BLaER1 treated with 17β-estradiol and CSF1 and Interleukin-3, amounts not matched to agents 10 nM and 100 nM (cell line): ENCODE data around the gene EFCAB9.
A peak's percentile ranks its signal among the peaks of the same experiment; 100 is the strongest.

Source experiments
- H3K27ac ChIP-seq, 11 experiments: shearing (Covaris generic); formaldehyde crosslinking; 2 replicates each; pipeline ENCODE4 v1.8.1; 2022
- H3K27me3 ChIP-seq, 11 experiments: shearing (Covaris generic); formaldehyde crosslinking; 2 replicates each; pipeline ENCODE4 v1.8.1; 2022
- H3K36me3 ChIP-seq, 11 experiments: shearing (Covaris generic); formaldehyde crosslinking; 2 replicates each; pipeline ENCODE4 v1.8.1; 2022
- H3K4me1 ChIP-seq, 10 experiments: shearing (Covaris generic); formaldehyde crosslinking; 2 replicates each; pipeline ENCODE4 v1.8.1; 2022
- H3K4me2 ChIP-seq, 11 experiments: shearing (Covaris generic); formaldehyde crosslinking; 2 replicates each; pipeline ENCODE4 v1.8.1; 2022
- H3K4me3 ChIP-seq, 10 experiments: shearing (Covaris generic); formaldehyde crosslinking; 2 replicates each; pipeline ENCODE4 v1.8.1; 2022
- H3K9ac ChIP-seq, 11 experiments: shearing (Covaris generic); formaldehyde crosslinking; 2 replicates each; pipeline ENCODE4 v1.8.1; 2022
- H3K9me3 ChIP-seq, 11 experiments: shearing (Covaris generic); formaldehyde crosslinking; replicated peaks in 1 of 11; 2 replicates each; pipeline ENCODE4 v1.8.1; 2022
- H4K20me1 ChIP-seq, 11 experiments: shearing (Covaris generic); formaldehyde crosslinking; 2 replicates each; pipeline ENCODE4 v1.8.1; 2022
- Cebpa-rat ChIP-seq, 11 experiments: shearing (Covaris generic); IDR thresholded peaks; 2 replicates each; pipeline ENCODE4 v1.8.1; 2022

Gene EFCAB9

DNA sequence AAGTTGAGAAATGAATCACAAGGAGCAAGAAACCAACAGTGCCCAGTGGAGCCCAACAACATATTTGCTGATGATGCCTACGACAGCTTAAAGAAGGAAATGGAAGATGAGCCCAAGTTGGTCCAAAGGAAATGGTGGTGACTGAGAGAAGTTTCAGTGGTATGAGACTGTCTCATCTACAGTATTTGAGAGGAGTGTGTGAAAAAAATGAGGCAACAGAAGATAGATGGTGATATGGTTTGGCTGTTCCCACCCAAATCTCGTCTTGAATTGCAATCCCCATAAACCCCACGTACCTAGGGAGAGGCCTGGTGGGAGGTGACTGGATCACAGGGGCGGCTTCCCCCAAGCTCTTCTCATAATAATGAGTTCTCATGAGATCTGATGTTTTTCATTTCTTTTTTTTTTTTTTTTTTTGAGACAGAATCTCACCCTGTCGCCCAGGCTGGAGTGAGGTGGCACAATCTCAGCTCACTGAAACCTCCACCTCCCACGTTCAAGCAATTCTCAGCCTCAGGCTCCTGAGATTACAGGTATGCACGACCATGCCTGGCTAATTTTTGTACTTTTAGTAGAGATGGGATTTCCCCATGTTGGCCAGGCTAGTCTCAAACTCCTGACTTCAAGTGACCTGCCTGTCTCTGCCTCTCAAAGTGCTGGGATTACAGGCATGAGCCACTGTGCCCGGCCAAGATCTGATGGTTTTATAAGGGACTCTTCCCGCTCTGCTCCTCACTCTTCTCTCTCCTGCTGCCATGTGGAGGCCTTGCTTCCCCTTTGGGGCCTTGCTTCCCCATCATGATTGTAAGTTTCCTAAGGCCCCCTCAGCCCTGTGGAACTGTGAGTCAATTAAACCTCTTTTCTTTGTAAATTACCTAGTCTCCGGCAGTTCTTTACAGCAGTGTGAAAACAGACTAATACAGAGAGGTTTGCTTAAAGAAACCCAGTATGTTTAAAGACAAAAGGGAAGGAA is 30.2 kb downstream of the EFCAB9 start:
- Histone ChIP-seq H4K20me1 (peaks cover 0 to 19% (median 0%) of the 10 kb centered on the region in 11 experiments; a peak in 3 of 22 replicates), H3K4me1 (peaks cover 9 to 25% (median 15%) of the 10 kb centered on the region in 10 experiments; a peak in 19 of 20 replicates), H3K36me3 (peaks cover 56 to 96% (median 87%) of the 10 kb centered on the region in 11 experiments), H3K4me2 (peak overlapping the region in 9 of 11 experiments; percentile 6 to 52 (median 37); a peak in 16 of 22 replicates), H3K27me3 (no peaks in the 10 kb centered on the region), H3K9ac (no peak overlapping the region; a peak in 1 of 22 replicates), H3K4me3 (no peak overlapping the region), H3K9me3 (peaks cover 7 to 32% (median 21%) of the 10 kb centered on the region in 11 experiments), H3K27ac (peak overlapping the region in 5 of 11 experiments; percentile 5 to 42 (median 27); a peak in 4 of 22 replicates)
- no peak for TF ChIP-seq Cebpa-rat (IDR thresholded peaks at IDR 0.05)

DNA sequence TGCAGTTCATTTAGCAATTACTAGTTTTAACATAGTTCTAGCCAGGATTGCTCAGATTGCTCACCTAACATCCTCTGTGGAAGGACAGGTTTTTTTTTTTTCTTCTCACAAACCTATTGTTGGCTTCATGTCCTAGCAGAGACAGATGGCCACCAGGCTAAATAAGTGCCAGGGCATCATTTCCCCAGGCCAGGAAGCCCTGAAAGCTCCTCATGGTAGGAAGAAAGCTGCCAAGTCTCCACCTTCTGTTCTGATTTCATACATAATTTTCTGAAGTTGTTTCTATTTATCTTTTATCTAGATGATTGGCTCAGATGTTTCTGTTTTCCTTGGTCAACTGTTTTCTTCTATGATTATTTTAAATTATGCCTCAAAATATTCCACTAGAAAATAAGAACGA is 31.0 kb downstream of the EFCAB9 start:
- H3K4me3 ChIP-seq: no peak overlapping the region
- peaks cover 0 to 24% (median 14%) of the 10 kb centered on the region in 11 experiments; a peak in 18 of 22 replicates for H3K9me3 ChIP-seq
- peaks cover 0 to 13% (median 0%) of the 10 kb centered on the region in 11 experiments; a peak in 3 of 22 replicates for H4K20me1 ChIP-seq
- H3K36me3 ChIP-seq: peaks cover 48 to 96% (median 85%) of the 10 kb centered on the region in 11 experiments
- no peaks in the 10 kb centered on the region for H3K27me3 ChIP-seq
- H3K9ac ChIP-seq: no peak overlapping the region
- no peak overlapping the region; a peak in 2 of 22 replicates for H3K27ac ChIP-seq
- H3K4me2 ChIP-seq: peak overlapping the region in 2 of 11 experiments; percentile 37 to 52; a peak in 1 of 22 replicates
- peaks cover 9 to 25% (median 15%) of the 10 kb centered on the region in 10 experiments; a peak in 19 of 20 replicates for H3K4me1 ChIP-seq
- TF ChIP-seq Cebpa-rat (IDR thresholded peaks at IDR 0.05): no peak

DNA sequence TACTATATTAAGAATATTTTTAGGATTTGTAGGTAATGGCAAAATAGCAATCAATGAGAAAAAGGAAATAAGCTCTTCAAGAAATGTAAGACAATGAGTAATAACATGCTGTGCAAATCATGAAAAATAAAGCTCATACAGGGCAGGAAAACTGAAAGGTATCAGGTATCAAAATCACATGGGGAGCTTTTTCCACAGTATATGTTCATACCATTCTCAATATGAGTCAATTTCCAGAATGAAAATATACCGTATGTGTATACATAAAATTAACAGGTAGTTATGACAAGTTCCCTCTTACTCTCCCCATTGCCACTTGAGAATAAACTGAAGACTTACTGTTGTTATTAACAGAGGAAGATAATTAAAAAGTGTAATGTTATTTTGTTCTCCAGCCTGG is 35.9 kb downstream of the EFCAB9 start:
- no peaks in the 10 kb centered on the region for H3K9me3 ChIP-seq
- peaks cover 61 to 99% (median 85%) of the 10 kb centered on the region in 11 experiments for H3K36me3 ChIP-seq
- H3K27ac ChIP-seq: no peak overlapping the region
- no peak overlapping the region for H3K9ac ChIP-seq
- TF ChIP-seq Cebpa-rat (IDR thresholded peaks at IDR 0.05): no peak
- no peaks in the 10 kb centered on the region for H3K27me3 ChIP-seq
- H3K4me2 ChIP-seq: no peak overlapping the region
- peaks cover 3 to 33% (median 10%) of the 10 kb centered on the region in 11 experiments; a peak in 14 of 22 replicates for H4K20me1 ChIP-seq
- peaks cover 0 to 19% (median 2%) of the 10 kb centered on the region in 10 experiments; a peak in 15 of 20 replicates for H3K4me1 ChIP-seq
- no peak overlapping the region for H3K4me3 ChIP-seq

DNA sequence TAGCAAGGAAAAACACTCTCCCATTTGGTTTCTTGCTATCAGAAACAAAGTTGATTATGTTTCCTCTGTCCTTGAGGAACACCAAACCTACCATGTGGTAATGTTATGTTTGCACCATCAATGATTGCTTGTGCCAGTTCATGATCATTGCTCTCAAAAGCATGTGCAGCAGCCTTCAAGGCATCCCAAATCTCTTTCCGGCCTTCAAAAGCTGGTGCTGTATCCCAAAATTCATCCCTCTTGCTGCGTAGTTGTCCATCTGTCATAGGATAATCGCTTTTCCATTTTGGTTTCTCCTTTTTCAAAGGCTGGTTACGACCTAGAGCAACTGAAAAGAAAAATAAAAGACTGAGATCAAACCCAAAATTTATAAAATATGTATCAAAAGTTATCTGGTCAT is 40.1 kb downstream of the EFCAB9 start:
- no peaks in the 10 kb centered on the region for H3K27me3 ChIP-seq
- H4K20me1 ChIP-seq: peaks cover 21 to 65% (median 40%) of the 10 kb centered on the region in 11 experiments; a peak in 18 of 22 replicates
- H3K9me3 ChIP-seq: no peaks in the 10 kb centered on the region
- H3K4me2 ChIP-seq: no peak overlapping the region
- peaks cover 9 to 46% (median 21%) of the 10 kb centered on the region in 10 experiments; a peak in 19 of 20 replicates for H3K4me1 ChIP-seq
- H3K9ac ChIP-seq: no peak overlapping the region
- no peak overlapping the region for H3K27ac ChIP-seq
- no peak for TF ChIP-seq Cebpa-rat (IDR thresholded peaks at IDR 0.05)
- peaks cover 40 to 58% (median 51%) of the 10 kb centered on the region in 11 experiments for H3K36me3 ChIP-seq
- H3K4me3 ChIP-seq: no peak overlapping the region

DNA sequence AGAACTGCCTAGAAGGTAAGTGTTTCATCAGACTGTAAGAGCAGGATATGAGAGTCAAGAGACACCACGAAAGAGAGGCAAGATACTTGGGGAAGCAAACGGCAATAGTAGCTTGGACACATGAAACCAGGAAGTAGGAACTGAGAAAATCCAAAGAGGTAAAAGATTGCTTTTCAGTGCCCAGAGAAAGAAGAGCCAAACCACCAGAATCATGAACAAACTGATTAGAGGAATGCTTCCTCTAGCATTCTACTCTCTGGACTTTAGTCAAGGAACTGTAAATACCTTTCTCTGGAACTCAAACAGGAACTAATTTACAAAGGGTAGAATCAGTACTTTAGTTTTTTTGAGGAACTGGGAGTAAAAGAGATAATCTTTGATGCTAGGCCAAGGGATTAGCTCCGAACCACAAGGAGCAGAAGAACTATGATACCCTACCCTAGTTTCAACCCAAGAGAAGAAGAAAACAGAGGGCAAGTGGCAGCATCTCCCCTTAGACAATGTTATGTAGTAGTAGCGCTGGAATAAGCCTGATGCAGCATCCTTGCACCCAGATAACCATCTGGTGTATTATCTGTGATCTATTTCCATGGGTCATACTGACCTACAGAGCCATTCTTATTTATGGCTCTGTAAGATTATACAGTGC is 41.3 kb downstream of the EFCAB9 start:
- no peaks in the 10 kb centered on the region for H3K27me3 ChIP-seq

DNA sequence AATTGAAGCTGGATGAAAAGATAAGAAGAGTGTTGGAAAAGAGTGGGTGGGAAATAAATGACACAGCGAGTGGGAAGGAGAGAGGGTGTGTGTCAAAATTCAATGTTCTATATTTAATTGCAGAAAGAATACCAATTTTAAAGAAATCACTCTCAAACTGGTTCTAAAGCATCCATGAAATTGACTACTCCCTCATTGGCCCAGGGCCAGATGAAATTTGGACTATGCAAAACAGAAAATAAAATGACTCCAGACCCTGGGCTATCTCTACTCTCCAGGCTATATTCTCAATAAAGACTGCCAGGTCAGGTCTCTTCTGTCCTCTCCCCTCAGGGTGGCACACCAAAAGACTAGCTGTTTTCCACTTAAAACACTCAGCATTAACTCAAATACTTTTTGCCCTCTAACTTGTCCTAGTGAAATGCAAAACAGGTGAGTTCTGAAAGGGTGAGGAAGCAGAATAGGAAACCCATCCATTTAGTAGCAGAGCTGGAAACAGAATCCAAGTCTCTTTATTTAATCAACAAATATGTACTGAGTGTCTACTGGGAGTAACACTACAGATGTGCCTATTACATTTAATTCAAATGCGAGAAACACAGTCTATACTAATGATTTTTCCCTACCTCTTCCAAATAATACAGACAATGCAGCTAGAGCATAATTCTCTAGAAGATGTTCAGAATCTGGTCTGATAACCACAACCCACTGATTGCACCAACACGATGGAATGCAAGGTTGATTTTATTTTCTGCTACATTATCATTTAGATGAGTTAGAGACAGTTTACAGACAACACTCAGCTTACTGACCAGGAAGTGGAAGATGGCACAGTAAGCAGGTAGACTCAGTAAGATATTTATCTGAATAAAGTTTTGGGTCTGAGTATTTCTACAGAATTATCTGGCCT is 42.1 kb downstream of the EFCAB9 start:
- Histone ChIP-seq H4K20me1 (peaks cover 21 to 84% (median 44%) of the 10 kb centered on the region in 11 experiments; a peak in 18 of 22 replicates), H3K9ac (no peak overlapping the region), H3K27me3 (no peaks in the 10 kb centered on the region), H3K9me3 (peaks cover 0 to 6% (median 0%) of the 10 kb centered on the region in 11 experiments; a peak in 1 of 22 replicates), H3K27ac (peak overlapping the region in 1 of 11 experiments; percentile 41; a peak in 3 of 22 replicates), H3K4me3 (no peak overlapping the region), H3K4me2 (peak overlapping the region in 9 of 11 experiments; percentile 6 to 75 (median 53); a peak in 16 of 22 replicates), H3K4me1 (peaks cover 9 to 47% (median 21%) of the 10 kb centered on the region in 10 experiments; a peak in 19 of 20 replicates), H3K36me3 (peaks cover 26 to 49% (median 39%) of the 10 kb centered on the region in 11 experiments)
- no peak for TF ChIP-seq Cebpa-rat (IDR thresholded peaks at IDR 0.05)

More for the DNA sequence above, 41.3 kb downstream of the EFCAB9 start:
- peaks cover 21 to 76% (median 44%) of the 10 kb centered on the region in 11 experiments; a peak in 18 of 22 replicates for H4K20me1 ChIP-seq
- H3K4me3 ChIP-seq: no peak overlapping the region
- H3K4me2 ChIP-seq: peak overlapping the region in 9 of 11 experiments; percentile 6 to 75 (median 53); a peak in 16 of 22 replicates
- H3K27ac ChIP-seq: peak overlapping the region in 7 of 11 experiments; percentile 0 to 41 (median 29); a peak in 10 of 22 replicates
- peaks cover 9 to 47% (median 21%) of the 10 kb centered on the region in 10 experiments; a peak in 19 of 20 replicates for H3K4me1 ChIP-seq
- H3K36me3 ChIP-seq: peaks cover 35 to 49% (median 42%) of the 10 kb centered on the region in 11 experiments
- TF ChIP-seq Cebpa-rat (IDR thresholded peaks at IDR 0.05): no peak
- no peaks in the 10 kb centered on the region for H3K9me3 ChIP-seq
- H3K9ac ChIP-seq: no peak overlapping the region

DNA sequence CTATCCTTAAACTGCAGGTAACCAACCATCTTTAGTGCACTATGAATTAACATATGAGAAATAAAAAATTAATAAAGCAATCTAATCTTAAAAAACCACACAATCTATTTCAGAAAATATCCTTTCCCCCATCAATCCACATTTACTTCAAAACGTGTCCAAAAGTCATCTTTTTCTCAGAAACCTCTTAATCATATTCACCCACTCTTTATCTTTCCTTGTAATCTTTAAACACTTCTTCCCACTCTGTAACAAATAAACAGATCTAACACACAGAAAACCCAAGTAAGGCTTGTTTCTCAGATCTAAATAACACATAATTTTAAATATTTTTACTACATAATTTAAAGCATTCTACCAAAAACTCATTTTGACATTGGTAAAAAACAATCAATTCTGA is 44.4 kb downstream of the EFCAB9 start:
- H3K27ac ChIP-seq: no peak overlapping the region
- H3K36me3 ChIP-seq: peaks cover 12 to 47% (median 38%) of the 10 kb centered on the region in 11 experiments; a peak in 21 of 22 replicates
- no peak overlapping the region for H3K4me3 ChIP-seq
- TF ChIP-seq Cebpa-rat (IDR thresholded peaks at IDR 0.05): no peak
- H3K9me3 ChIP-seq: peaks cover 0 to 18% (median 9%) of the 10 kb centered on the region in 11 experiments; a peak in 12 of 22 replicates
- H3K4me2 ChIP-seq: peak overlapping the region in 1 of 11 experiments; percentile 28; a peak in 2 of 22 replicates
- peaks cover 9 to 47% (median 21%) of the 10 kb centered on the region in 10 experiments; a peak in 19 of 20 replicates for H3K4me1 ChIP-seq
- H4K20me1 ChIP-seq: peaks cover 21 to 89% (median 44%) of the 10 kb centered on the region in 11 experiments; a peak in 18 of 22 replicates
- H3K27me3 ChIP-seq: no peaks in the 10 kb centered on the region
- H3K9ac ChIP-seq: no peak overlapping the region
